DMS53 (cell line): Measurements from ENCODE around the gene PKHD1.
A peak's percentile ranks its signal among the peaks of the same experiment; 100 is the strongest.
"Not testable (repeated sequence)": the region's sequence is repeated elsewhere in the genome, so short reads cannot be mapped to it uniquely, and the experiment has no call there.

Experiments
- DNase-seq: peaks from one replicate; lab custom pipeline; 2025; lab: John Stamatoyannopoulos, UW

Gene PKHD1

GRCh38 chr6:51986864-51987263 is 100.5 kb downstream of the PKHD1 start:
- no peak for DNase-seq

- DNase-seq = no peak
Observed at GRCh38 chr6:51983564-51983963, 103.8 kb downstream of the PKHD1 start.

DNA sequence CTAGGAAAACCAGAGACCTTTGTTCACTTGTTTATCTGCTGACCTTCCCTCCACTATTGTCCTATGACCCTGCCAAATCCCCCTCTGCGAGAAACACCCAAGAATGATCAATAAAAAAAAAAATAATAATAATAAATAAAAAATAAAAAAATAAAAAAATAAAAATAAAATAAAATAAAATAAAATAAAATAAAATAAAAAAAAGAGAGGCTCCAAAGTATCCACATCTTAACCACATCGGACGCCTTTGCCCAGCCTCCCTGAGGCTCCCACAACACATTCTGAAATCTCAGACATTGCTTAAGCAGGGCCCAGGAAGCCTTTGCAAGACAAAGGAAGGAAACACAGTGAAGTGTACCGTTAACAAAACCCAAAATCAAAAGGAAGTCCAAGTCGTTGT is 104.7 kb downstream of the PKHD1 start:
- DNase-seq = not testable (repeated sequence)

DNA sequence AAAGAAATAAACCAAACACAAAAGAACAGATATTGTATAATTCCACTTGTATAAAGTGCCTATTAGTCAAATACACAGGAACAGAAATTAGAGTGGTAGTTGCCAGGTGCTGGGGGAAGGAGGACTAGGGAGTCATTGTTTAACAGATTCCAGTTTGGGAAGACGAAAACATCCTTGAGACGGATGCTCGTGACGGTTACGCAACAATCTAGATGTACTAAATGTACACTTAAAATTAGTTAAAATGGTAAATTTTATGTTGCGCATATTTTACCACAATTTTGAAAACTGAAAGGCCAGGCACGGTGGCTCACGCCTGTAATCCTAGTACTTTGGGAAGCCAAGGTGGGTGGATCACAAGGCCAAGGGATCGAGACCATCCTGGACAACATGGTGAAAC is 111.0 kb downstream of the PKHD1 start:
- no peak for DNase-seq

GRCh38 chr6:51972659-51973058 is 114.8 kb downstream of the PKHD1 start:
- no peak for DNase-seq

DNA sequence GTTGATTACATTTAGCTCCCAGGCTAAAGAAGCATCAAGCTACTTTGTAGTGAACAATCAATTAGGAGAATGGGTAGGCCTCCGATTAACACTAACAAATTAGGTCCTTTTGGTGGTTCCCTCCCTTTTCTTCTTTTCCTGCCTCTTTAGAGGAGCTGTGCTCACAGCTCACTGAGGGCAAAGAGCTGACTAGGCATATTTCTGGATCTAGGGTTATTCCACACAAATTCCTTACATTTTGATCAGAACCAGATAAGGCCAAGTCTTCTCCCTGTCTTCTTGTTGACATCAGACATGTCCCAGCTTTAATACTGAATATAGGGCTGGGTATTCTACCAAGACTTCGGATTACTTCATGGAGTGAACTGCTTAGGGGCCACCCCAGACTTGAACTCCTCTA is 119.1 kb downstream of the PKHD1 start:
- DNase-seq = no peak

DNA sequence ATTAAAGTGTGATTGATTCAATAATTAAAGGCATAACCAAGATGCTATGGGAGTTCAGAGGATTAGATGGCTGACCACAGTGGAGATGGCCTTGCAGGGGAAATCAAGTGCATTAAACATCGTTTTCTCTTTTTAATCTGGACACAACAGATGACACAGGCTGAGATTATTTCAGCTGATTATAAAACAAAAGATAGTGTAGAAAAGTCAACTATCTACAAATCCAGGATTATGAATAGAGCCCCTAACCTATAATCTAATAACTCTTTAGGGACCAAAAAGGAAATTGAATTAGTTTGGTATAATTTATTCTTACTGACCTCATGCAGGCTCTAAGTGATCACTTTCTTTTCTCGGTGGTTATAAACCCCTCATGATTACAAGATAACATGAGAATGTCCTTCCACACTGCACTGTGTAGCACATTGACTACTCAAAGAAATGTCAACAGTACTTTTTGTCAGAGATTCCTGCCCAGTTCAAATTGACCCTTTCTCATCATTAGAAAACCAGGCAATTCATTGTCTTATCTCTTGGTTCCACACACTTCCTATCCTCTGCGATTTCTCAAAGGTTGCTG is 122.1 kb downstream of the PKHD1 start:
- DNase-seq = no peak

- no peak for DNase-seq
Observed at GRCh38 chr6:51963980-51964379, 123.4 kb downstream of the PKHD1 start.

GRCh38 chr6:51962354-51962753 is 125.1 kb downstream of the PKHD1 start:
- no peak for DNase-seq

GRCh38 chr6:51960419-51960818 is 127.0 kb downstream of the PKHD1 start:
- DNase-seq = no peak

GRCh38 chr6:51959744-51960383 is 127.5 kb downstream of the PKHD1 start:
- DNase-seq = peak; percentile 86

GRCh38 chr6:51954681-51955080 is 132.7 kb downstream of the PKHD1 start:
- DNase-seq = no peak

- DNase-seq = no peak
Observed at GRCh38 chr6:51953246-51953645, 134.2 kb downstream of the PKHD1 start.

DNA sequence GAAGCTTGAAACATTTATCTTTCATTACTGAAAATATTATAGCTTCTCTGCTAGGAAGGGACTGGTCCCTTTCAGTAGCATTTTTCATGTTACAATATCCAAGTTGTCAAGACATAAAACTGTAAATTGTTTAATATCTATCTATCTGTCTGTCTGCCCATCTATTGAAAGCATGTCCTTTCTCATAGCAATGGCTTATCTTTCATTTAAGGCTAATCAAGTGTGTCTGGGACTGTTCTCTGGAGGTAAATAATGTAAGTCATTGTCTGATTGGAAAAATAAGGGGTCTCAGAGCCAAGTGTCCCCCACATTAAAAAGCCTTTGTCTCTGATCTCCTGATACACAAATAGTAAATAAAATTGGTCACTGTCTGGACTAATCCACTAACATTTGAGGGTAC is 135.5 kb downstream of the PKHD1 start:
- no peak for DNase-seq

DNA sequence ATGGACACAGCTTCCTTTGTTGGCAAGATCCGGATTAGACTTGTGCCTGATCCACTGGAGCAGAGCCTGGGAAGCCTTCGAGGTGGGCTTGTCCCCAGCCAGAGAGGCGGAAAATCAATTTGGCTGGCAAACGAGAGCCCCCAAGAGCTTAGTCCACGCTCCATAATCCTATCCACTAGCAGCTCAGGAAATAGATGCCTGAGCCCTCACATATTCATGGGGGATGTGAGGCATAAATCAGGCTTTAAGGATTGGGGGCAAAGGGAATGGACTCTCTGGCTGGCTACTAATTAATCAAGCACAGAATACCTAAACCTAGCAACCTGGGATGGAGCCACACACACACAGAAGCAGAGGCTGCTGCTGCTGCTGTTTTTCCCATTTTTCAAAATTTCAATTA is 137.9 kb downstream of the PKHD1 start:
- DNase-seq = no peak

DNA sequence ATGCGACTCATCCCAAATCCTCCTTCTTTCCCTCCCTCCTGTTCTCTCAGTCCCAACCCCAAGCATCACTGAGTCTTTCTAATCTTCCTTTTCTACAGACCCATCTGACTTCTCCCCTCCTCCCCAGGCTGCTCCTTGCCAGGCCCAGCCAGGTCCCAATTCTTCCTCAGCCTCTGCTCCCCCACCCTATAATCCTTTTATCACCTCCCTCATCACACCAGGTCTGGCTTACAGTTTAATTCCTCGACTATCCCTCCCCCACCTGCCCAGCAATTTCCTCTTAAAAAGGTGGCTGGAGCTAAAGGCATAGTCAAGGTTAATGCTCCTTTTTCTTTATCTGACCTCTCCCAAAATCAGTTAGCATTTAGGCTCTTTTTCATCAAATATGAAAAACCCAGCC is 147.7 kb downstream of the PKHD1 start:
- DNase-seq = not testable (repeated sequence)

- no peak for DNase-seq
Observed at GRCh38 chr6:51936531-51937290, 150.7 kb downstream of the PKHD1 start.

DNA sequence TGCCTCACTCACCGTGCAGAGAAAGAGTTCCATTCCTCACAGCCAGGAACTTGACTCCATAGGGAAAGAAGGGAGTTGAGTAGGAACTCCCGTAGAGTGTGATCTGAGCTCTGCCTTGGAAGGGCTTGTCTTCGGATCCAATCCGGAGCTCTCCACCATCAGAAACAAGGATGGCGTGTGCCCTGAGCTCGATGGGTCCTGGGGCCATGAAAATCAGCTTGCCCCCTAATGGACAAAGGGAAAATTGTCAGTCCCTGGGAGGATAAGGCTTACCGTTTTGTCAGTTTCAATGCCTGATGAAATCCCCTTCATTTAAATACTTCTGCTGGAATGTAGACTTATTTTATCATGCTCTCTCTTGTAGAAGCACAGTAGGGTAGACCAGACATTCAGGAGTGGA is 153.3 kb downstream of the PKHD1 start:
- DNase-seq = peak; percentile 28

- no peak for DNase-seq
Observed at GRCh38 chr6:51932956-51933355, 154.5 kb downstream of the PKHD1 start.

GRCh38 chr6:51930602-51931001 is 156.8 kb downstream of the PKHD1 start:
- no peak for DNase-seq

DNA sequence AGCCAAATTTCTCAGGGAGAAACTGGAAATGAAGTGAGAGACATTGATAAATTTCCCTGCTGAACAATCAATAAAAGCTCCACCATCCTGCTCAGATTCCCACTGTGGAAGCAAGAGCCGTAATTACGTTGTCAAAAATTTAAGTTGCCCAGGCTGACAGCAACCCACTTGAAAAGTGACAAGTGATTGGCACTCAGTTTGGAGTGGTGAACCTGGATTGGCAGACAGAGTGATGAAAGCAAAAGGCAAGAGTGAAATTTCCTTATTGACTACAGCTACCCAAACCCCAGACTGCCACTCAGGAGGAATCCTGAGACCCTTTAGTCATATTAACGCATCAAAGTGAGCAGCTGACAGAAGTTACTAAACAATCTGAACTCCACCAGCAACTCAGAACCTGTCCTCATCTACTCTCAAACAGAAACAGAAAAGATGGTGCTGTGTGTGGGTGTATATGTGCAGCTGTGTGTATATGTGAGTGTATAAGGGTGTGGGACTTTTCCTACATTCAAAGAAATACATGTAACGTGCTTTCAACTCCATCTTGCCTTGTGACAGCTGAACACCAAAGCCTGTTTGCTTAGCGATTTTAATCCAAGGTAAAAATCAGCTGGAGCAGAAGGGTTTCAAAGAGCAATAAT is 157.4 kb downstream of the PKHD1 start:
- no peak for DNase-seq

GRCh38 chr6:51928320-51928719 is 159.1 kb downstream of the PKHD1 start:
- DNase-seq = no peak

GRCh38 chr6:51927450-51927849 is 160.0 kb downstream of the PKHD1 start:
- peak; percentile 48 for DNase-seq
